ENCODE measurements around the gene RUBCN. TPM values are rescaled to one million over a fixed set of nuclear protein-coding genes. Genes with fewer than 3 reads are reported as not detected.

Gene RUBCN
- total RNA-seq (ENCODE audit: unreplicated experiment), result 46.1 TPM
- long read RNA-seq, partial matches to known transcripts, result 0 of 3 reads
- long read RNA-seq, other reads (novel, unspliced or antisense), result 3 of 3 reads

DNA sequence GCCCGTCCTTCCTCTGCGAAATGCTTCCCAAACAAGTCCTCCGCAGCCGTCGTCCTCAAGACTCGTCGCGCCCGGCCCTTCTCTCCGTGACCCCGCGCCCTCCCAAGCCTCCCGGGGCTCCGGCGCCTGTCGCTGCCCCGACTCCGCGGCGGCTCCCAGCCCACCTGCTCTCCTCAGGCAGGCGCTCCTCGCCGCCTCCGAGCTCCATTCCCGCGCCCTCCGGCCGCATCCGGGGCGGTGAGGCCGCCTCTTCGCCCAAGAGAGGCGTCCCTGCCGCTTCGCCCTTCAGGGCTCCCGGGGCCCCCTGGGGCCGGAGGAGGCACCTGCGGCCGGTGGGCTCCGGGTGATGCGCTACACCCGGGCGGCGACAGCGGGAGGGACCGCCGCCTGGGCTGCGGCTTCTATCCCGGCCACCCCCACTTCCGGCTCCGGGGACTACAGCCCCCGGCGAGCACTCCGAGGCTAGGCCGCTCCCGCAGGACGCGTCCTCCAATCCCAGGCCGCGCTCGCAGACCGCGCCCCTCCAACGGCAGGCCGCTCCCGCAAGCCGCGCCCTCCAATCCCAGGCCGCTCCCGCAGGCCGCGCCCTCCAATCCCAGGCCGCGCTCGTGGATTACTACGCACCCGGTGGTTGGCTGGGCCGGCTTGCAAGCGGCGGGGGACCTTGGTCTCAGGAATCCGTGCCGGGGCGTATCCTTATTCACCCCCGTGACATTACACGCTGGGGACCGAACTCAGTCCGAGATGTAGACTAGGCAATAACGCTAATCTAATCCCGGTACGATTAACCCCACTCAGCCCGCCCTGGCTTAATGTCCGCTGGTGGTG is at the start of gene RUBCN:
Gene RUBCN (minus strand): TSS at position 414 of the 828 bp plus-strand sequence. CDS start 185 bp downstream, at position 229.
- H3K4me1 Mint-ChIP-seq (ENCODE audit: low read depth, unreplicated experiment), result peaks cover 6% of the 10 kb centered on the region
- TF ChIP-seq, protein P1, sequence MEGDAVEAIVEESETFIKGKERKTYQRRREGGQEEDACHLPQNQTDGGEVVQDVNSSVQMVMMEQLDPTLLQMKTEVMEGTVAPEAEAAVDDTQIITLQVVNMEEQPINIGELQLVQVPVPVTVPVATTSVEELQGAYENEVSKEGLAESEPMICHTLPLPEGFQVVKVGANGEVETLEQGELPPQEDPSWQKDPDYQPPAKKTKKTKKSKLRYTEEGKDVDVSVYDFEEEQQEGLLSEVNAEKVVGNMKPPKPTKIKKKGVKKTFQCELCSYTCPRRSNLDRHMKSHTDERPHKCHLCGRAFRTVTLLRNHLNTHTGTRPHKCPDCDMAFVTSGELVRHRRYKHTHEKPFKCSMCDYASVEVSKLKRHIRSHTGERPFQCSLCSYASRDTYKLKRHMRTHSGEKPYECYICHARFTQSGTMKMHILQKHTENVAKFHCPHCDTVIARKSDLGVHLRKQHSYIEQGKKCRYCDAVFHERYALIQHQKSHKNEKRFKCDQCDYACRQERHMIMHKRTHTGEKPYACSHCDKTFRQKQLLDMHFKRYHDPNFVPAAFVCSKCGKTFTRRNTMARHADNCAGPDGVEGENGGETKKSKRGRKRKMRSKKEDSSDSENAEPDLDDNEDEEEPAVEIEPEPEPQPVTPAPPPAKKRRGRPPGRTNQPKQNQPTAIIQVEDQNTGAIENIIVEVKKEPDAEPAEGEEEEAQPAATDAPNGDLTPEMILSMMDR (IDR thresholded peaks at IDR 0.05; ENCODE audit: partially characterized antibody, unreplicated experiment), result no peak
- H3K27me3 Mint-ChIP-seq (ENCODE audit: unreplicated experiment), result peaks cover 2% of the 10 kb centered on the region
- peaks cover 4% of the 10 kb centered on the region for H3K9me3 Mint-ChIP-seq (ENCODE audit: unreplicated experiment)
- peak within 1 kb of the TSS; percentile 100 for H3K4me3 Mint-ChIP-seq (ENCODE audit: unreplicated experiment)
- peak; percentile 97 for DNase-seq
- peak within 1 kb of the TSS; percentile 80 for H3K27ac Mint-ChIP-seq (ENCODE audit: unreplicated experiment)
- H3K36me3 Mint-ChIP-seq (ENCODE audit: unreplicated experiment), result no peaks in the 10 kb centered on the region

DNA sequence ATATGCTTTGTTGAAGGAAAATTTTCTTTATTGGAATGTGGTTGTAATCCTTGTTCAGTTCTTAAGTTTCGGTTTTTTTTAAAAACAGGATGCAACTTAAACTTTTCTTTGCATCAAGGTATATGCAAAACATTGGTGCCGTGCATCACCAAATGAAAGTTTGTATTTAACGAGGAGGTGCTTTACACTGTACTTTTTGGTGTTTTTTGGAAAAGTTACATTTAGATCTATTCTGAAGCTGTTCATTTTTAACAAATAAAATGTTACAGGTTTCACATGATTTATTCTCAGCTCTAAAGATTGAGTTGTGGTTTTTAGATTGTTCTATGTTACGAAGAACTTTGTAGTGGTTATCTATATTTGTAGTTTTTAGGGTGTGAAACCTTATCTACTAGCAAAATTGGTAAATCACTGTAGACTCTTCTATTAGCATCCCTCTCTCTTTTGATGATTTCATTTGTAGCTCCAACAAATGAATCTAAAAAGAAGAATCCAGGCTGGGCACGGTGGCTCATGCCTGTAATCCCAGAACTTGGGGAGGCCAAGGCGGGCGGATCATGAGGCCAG is 47.4 kb upstream of the RUBCN start:
- H3K27me3 Mint-ChIP-seq (ENCODE audit: unreplicated experiment), result peaks cover 5% of the 10 kb centered on the region
- H3K4me1 Mint-ChIP-seq (ENCODE audit: low read depth, unreplicated experiment), result no peaks in the 10 kb centered on the region
- TF ChIP-seq, protein P1 (IDR thresholded peaks at IDR 0.05; ENCODE audit: partially characterized antibody, unreplicated experiment), result no peak
- no peaks in the 10 kb centered on the region for H3K36me3 Mint-ChIP-seq (ENCODE audit: unreplicated experiment)
- DNase-seq, result no peak
- no peak overlapping the region for H3K27ac Mint-ChIP-seq (ENCODE audit: unreplicated experiment)
- no peak overlapping the region for H3K4me3 Mint-ChIP-seq (ENCODE audit: unreplicated experiment)
- H3K9me3 Mint-ChIP-seq (ENCODE audit: unreplicated experiment), result no peaks in the 10 kb centered on the region

DNA sequence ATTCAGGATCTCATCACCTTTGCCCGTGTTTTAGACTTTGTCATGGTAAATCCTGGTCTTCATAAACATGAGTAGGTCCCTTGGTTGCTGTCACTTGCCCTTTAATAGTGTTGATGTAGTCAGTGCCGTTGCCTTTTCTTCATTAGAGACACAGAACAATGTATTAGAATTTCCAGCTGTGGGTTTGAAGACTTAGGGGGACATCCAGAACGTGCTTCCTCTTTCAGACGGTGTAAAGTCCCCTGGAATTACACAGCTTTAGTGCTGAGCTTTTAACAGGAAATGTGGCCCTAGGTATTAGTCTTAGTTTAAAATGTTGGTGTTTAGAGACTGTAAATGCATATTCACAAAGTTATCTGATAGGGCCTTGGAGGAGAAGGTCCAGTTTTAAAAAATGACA is 45.5 kb upstream of the RUBCN start:
- no peak overlapping the region for H3K27ac Mint-ChIP-seq (ENCODE audit: unreplicated experiment)
- no peaks in the 10 kb centered on the region for H3K4me1 Mint-ChIP-seq (ENCODE audit: low read depth, unreplicated experiment)
- no peak overlapping the region for H3K4me3 Mint-ChIP-seq (ENCODE audit: unreplicated experiment)
- DNase-seq, result no peak
- TF ChIP-seq, protein P1 (IDR thresholded peaks at IDR 0.05; ENCODE audit: partially characterized antibody, unreplicated experiment), result no peak
- H3K27me3 Mint-ChIP-seq (ENCODE audit: unreplicated experiment), result peaks cover 5% of the 10 kb centered on the region
- H3K36me3 Mint-ChIP-seq (ENCODE audit: unreplicated experiment), result no peaks in the 10 kb centered on the region
- no peaks in the 10 kb centered on the region for H3K9me3 Mint-ChIP-seq (ENCODE audit: unreplicated experiment)

DNA sequence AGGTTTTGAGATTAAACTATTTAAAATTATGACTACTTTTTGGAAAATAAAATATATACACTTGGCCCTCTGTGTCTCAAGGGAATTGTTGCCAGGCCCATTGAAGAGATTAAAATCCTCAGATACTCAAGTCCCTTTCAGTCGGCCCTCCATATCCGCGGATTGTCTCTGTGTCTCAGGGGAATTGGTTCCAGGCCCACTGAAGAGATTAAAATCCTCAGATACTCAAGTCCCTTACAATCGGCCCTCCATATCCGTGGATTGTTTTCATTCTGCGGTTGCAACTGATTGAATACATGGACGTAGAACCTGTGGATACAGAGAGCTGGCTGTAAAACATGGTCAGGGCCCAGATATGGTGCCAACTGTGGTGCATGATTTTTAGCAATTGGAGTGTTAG is 38.6 kb upstream of the RUBCN start:
- Mint-ChIP-seq H3K27me3 (ENCODE audit: unreplicated experiment) (peaks cover 4% of the 10 kb centered on the region), H3K36me3 (ENCODE audit: unreplicated experiment) (no peaks in the 10 kb centered on the region), H3K4me1 (ENCODE audit: low read depth, unreplicated experiment) (peaks cover 2% of the 10 kb centered on the region), H3K27ac (ENCODE audit: unreplicated experiment) (no peak overlapping the region), H3K4me3 (ENCODE audit: unreplicated experiment) (no peak overlapping the region), H3K9me3 (ENCODE audit: unreplicated experiment) (no peaks in the 10 kb centered on the region)
- no peak for DNase-seq
- TF ChIP-seq, protein P1 (IDR thresholded peaks at IDR 0.05; ENCODE audit: partially characterized antibody, unreplicated experiment), result no peak

DNA sequence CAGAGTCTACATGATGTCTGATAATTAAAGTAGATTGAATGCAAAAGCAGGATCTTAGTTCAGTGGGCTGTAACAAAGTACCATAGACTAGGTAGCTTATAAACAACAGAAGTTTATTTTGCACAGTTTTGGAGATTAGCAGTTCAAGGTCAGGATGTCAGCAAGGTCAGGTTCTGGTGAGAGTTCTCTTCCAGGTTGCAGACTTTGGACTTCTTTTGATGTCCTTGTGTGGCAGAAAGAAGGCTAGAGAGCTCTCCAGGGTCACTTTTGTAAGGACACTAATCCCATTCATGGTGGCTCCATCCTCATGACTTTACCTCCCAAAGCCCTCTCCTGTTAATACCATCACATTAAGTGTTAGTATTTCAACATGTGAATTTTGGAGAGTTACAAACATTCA is 25.1 kb upstream of the RUBCN start:
- no peak overlapping the region for H3K4me3 Mint-ChIP-seq (ENCODE audit: unreplicated experiment)
- TF ChIP-seq, protein P1 (IDR thresholded peaks at IDR 0.05; ENCODE audit: partially characterized antibody, unreplicated experiment), result no peak
- no peak overlapping the region for H3K27ac Mint-ChIP-seq (ENCODE audit: unreplicated experiment)
- no peaks in the 10 kb centered on the region for H3K4me1 Mint-ChIP-seq (ENCODE audit: low read depth, unreplicated experiment)
- H3K36me3 Mint-ChIP-seq (ENCODE audit: unreplicated experiment), result no peaks in the 10 kb centered on the region
- no peak for DNase-seq
- no peaks in the 10 kb centered on the region for H3K9me3 Mint-ChIP-seq (ENCODE audit: unreplicated experiment)
- no peaks in the 10 kb centered on the region for H3K27me3 Mint-ChIP-seq (ENCODE audit: unreplicated experiment)
